A549 treated with ZK216348 at 1 μM for 4 hours (cell line): Measurements from ENCODE around the gene GNA15. TPM values are rescaled to one million over a fixed set of nuclear protein-coding genes. Genes with fewer than 3 reads are reported as not detected.

Experiments
- total RNA-seq: library from RNA; stranded (reverse); fragments of 200-300 nt; extraction: Qiagen RNA extraction; gene quantifications from 5 replicates; pipeline ENCODE4 v1.2.3, GENCODE V29; 2022; ENCODE audit warnings: low read depth

Gene GNA15, protein sequence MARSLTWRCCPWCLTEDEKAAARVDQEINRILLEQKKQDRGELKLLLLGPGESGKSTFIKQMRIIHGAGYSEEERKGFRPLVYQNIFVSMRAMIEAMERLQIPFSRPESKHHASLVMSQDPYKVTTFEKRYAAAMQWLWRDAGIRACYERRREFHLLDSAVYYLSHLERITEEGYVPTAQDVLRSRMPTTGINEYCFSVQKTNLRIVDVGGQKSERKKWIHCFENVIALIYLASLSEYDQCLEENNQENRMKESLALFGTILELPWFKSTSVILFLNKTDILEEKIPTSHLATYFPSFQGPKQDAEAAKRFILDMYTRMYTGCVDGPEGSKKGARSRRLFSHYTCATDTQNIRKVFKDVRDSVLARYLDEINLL
- total RNA-seq, result 0.08 to 0.14 TPM in 2 of 5 replicates, not detected in the others

DNA sequence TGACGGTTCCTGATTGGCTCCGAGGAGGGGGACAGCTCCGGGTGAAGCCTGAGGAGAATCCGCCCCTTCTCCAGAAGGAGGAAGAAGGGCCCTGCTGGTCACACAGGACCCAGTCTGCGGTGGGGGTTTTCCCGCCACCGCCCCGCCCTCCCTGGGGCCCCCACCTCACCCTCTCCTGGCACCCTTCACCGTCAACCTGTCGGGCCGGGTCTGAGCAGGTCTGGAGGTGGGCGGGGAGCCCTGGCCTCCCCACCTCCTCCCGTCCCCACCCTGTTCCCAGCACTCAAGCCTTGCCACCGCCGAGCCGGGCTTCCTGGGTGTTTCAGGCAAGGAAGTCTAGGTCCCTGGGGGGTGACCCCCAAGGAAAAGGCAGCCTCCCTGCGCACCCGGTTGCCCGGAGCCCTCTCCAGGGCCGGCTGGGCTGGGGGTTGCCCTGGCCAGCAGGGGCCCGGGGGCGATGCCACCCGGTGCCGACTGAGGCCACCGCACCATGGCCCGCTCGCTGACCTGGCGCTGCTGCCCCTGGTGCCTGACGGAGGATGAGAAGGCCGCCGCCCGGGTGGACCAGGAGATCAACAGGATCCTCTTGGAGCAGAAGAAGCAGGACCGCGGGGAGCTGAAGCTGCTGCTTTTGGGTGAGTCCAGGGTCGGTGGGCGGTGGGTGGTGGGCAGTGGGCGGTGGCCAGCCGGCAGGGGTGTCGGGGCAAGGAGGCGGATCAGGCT is at the start of gene GNA15:
Gene GNA15 (plus strand): TSS at position 73 of the 723 bp plus-strand sequence. CDS start 418 bp downstream, at position 491.

DNA sequence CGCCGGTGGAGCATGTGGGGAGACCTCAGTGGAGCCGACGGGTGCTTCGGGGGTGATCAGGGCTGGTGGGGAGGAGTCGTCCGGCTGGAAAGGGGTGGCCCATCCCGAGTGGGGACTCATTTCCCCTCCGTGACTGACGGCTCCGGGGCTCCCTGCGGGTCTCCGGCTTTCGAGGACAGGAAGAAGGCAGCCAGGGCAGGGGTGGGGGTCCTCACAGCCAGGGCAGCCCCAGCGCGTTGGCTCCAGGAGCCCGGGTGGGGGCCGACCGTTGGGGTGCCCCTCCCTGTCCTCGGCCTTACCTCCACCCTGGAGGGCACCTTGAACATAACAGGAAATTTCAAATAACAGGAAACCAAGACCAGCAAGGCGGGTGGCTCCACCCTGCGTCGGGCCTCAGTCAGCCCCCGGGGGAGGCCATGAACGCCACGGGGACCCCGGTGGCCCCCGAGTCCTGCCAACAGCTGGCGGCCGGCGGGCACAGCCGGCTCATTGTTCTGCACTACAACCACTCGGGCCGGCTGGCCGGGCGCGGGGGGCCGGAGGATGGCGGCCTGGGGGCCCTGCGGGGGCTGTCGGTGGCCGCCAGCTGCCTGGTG is 42.6 kb downstream of the GNA15 start, which contains the start of gene S1PR4:
Gene S1PR4 (plus strand): TSS at position 393 of the 596 bp plus-strand sequence. CDS start 24 bp downstream, at position 417.

DNA sequence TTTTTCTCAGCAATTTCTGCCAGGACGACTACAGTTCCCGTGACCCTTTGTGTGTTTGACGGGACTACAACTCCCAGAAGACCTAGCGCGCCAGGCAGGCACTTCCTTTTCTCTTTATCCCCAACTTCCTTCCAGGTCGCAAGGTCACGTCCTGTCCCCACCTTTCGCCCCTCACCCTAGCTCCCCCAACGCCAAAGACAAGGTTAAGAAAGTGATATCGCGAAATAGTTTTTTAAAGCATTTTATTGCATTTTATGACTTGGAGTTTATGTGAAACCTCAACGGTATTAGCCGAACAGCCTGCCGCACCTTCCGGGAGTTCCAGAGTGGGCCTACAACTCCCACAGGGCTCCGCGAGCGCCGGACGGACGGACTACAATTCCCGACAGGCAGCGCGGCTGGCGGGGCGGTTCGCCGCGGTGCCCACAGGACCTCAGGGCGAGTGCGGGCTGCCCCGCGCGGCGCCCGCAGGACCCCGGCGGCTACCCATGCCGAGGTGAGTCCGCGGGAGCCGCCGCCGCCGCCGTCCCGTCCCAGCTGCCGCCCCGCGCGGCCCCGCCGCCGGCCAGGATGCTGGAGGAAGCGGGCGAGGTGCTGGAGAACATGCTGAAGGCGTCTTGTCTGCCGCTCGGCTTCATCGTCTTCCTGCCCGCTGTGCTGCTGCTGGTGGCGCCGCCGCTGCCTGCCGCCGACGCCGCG is 49.8 kb downstream of the GNA15 start, which contains the start of gene NCLN:
Gene NCLN (plus strand): TSS at position 470 of the 699 bp plus-strand sequence. CDS start 101 bp downstream, at position 571.

Other genes starting within 250 kb of the GNA15 start
- gene ZNF57, start 235.1 kb upstream of the GNA15 start, total RNA-seq, result 1.8 to 3.8 TPM (median 2.0 TPM) in 5 replicates
- 1.1 to 3.3 TPM (median 1.6 TPM) in 5 replicates for gene ZNF77, start 191.1 kb upstream of the GNA15 start, total RNA-seq
- 3.2 to 6.9 TPM (median 4.4 TPM) in 5 replicates for gene TLE6, start 158.5 kb upstream of the GNA15 start, total RNA-seq
- gene TLE2, start 106.8 kb upstream of the GNA15 start, total RNA-seq, result 2.7 to 3.0 TPM (median 2.8 TPM) in 5 replicates
- gene TLE5, start 73.5 kb upstream of the GNA15 start, total RNA-seq, result 167 to 273 TPM (median 263 TPM) in 5 replicates
- 26.5 to 38.4 TPM (median 34.7 TPM) in 5 replicates for gene GNA11, start 41.7 kb upstream of the GNA15 start, total RNA-seq
- 0.09 to 0.20 TPM (median 0.17 TPM) in 4 of 5 replicates, not detected in the other for gene S1PR4, start 42.7 kb downstream of the GNA15 start, total RNA-seq
- gene NCLN, start 49.9 kb downstream of the GNA15 start, total RNA-seq, result 56.3 to 88.9 TPM (median 80.9 TPM) in 5 replicates
- gene CELF5, start 88.6 kb downstream of the GNA15 start, total RNA-seq, result 0.34 to 0.77 TPM (median 0.54 TPM) in 5 replicates
- 28.0 to 57.6 TPM (median 48.4 TPM) in 5 replicates for gene NFIC, start 230.6 kb downstream of the GNA15 start, total RNA-seq